Ammon's horn (tissue), 1 donor: ENCODE data around the gene TNXB.

Experiments
- DNase-seq: peaks from one replicate; pipeline ENCODE4 v3.0.0-alpha.2; 2016; ENCODE audit warnings: low spot score

The TNXB gene, protein sequence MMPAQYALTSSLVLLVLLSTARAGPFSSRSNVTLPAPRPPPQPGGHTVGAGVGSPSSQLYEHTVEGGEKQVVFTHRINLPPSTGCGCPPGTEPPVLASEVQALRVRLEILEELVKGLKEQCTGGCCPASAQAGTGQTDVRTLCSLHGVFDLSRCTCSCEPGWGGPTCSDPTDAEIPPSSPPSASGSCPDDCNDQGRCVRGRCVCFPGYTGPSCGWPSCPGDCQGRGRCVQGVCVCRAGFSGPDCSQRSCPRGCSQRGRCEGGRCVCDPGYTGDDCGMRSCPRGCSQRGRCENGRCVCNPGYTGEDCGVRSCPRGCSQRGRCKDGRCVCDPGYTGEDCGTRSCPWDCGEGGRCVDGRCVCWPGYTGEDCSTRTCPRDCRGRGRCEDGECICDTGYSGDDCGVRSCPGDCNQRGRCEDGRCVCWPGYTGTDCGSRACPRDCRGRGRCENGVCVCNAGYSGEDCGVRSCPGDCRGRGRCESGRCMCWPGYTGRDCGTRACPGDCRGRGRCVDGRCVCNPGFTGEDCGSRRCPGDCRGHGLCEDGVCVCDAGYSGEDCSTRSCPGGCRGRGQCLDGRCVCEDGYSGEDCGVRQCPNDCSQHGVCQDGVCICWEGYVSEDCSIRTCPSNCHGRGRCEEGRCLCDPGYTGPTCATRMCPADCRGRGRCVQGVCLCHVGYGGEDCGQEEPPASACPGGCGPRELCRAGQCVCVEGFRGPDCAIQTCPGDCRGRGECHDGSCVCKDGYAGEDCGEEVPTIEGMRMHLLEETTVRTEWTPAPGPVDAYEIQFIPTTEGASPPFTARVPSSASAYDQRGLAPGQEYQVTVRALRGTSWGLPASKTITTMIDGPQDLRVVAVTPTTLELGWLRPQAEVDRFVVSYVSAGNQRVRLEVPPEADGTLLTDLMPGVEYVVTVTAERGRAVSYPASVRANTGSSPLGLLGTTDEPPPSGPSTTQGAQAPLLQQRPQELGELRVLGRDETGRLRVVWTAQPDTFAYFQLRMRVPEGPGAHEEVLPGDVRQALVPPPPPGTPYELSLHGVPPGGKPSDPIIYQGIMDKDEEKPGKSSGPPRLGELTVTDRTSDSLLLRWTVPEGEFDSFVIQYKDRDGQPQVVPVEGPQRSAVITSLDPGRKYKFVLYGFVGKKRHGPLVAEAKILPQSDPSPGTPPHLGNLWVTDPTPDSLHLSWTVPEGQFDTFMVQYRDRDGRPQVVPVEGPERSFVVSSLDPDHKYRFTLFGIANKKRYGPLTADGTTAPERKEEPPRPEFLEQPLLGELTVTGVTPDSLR (N-terminal part only)

GRCh38 chr6:32109114-32109764 lies at the start of gene TNXB:
Gene TNXB (minus strand): TSS chr6:32109338. CDS start chr6:32098198, 11,140 bp downstream.
- DNase-seq: no peak

DNA sequence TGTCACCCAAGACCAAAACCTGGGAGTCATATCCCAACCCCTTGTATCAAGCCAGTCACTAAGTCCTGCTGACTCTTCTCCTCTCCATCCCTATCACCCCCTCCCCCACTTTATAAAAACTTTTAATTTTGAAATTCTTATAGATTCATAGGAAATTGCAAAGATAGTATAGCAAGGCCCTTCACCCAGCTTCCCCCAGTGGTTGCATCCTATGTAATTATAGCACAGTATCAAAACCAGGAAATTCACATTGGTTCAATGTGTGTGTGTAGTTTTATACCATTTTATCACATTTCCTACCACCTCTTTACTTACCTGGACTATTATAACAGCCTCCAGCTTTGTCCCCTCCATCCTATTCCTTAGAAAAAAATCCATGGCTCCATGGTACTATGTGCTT lies 48.9 kb upstream of the TNXB start:
- DNase-seq: no peak

DNA sequence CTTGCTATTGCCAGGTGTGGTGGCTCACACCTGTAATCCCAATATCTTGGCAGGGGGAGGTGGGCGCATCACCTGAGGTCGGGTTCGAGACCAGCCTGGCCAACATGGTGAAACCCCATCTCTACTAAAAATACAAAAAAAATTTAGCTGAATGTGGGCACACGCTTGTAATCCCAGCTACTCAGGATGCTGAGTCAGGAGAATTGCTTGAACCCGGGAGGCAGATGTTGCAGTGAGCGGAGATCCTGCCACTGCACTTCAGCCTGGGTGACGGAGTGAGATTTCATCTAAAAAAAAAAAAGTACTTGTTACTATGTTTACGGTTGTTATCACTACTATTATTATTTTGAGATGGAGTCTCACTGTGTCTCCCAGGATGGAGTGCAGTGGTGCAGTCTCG lies 47.8 kb upstream of the TNXB start:
- DNase-seq: no peak

DNA sequence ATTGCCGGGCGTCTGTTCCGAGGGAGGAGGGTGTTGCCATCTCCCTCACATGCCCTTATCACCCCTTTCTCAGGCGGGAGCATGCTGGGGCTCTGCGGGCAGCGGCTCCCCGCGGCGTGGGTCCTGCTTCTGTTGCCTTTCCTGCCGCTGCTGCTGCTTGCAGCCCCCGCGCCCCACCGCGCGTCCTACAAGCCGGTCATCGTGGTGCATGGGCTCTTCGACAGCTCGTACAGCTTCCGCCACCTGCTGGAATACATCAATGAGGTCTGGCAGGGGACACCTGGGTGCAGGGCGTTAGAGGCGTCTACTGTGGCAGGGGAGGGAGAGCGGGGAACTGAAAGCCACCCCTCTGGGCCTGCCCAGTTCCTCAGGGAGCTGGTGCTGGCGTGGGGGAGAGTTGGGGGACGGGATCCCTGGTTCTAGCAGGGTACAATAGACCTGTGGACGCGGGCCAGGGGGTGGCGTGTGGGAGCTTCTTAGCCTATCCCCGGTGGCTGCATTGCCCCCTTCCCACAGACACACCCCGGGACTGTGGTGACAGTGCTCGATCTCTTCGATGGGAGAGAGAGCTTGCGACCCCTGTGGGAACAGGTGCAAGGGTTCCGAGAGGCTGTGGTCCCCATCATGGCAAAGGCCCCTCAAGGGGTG lies 45.5 kb upstream of the TNXB start:
- peak; percentile 70 for DNase-seq

DNA sequence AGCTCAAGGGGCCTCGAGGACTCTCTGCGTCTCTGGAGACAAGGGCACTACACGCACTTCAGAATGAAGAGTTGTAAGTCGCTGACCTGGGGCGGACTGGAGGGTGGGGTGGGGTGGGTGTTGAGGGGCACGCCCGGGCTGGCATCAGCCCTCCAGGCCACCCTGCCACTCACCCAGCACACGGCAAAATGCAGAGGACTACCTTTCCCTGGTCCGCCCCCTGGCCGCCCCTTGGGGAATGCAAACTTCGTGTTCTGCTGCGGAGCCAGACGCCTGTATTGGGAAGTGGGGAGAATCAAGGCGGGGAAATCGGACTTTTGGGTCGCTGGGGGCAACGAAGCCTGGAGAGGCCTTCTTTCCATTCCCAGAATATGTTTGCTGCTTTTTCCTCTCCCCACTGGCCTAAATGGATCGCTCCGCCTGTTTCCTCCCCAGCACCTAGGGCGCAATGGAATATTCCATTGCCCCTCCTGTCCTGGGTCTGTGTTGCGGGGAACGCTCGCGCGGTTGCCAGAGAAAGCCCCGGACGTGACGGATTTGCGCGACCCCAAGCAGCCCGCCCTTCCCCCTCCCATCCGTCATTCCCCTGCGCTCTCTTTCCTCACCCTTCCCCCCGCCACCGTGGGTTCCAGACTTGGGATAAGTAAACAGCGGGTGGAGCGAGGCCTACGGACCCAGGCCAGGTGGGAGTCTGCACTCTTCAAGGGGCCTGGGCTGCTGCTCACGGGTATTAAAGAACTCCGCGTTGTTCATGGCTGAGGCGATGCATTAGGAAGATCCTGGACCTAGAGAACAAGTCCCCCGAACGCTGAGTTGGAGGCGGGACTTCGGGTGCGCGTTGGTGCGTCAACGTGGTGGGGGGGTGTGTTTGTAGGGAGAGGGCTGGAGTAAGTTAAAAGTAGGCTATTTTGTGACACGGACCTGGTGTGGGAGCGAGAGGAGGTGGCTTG lies 44.7 kb upstream of the TNXB start, which contains the start of gene PPT2:
Gene PPT2 (plus strand): TSS at position 578 of the 950 bp plus-strand sequence. CDS start 454 bp downstream, outside the sequence.
- peak; percentile 95 for DNase-seq

- DNase-seq: no peak
Observed at GRCh38 chr6:32152769-32153563, 43.8 kb upstream of the TNXB start.

DNA sequence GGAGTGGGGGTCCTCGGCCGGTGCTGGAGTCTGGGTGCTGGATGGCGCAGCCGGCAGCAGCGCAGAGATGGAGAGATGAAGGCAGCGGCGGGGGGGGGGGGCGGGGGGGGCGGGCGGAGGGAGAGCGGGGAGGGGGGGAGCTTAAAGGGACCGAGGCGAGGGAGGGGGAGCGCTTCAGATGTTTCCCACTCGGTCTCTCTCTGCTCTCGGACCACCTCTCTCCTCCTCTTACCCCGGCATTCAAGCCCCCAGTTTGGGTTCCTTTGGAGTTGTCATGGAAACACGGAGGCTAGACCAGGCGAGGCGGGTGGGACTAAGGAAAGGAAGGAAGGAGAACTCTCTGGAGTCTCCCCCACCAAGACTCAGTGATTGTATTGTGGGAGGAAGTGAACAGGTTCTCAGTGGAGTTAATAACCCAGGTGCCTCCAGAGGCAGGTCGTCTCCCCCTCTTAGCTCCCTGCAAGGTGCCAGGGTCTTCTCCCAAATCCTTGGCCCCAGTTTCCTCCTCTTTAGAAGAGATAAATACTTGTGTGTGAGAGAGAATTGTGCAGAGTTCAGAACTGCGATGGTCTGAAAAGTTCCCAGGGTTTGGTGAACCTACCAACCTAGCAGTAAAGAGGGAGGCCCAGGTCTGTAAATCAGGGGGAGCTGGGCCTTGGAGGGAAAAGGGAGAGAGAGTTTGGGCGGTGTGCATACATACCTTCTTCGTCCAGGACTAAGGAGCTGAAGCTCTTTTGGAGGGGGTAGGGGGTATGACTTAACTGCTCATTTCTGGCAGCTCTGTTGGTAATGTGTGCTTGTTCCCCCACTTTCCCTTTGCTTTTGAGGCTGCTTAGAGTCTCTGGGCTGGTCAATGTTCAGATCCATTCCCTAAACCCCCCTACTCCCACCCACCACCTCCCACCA lies 43.0 kb upstream of the TNXB start, which contains the start of gene PRRT1:
Gene PRRT1 (minus strand): TSS at position 77 of the 906 bp plus-strand sequence. CDS start 112 bp downstream, outside the sequence.
- peak; percentile 52 for DNase-seq

GRCh38 chr6:32151181-32151862 lies 42.2 kb upstream of the TNXB start:
- DNase-seq: no peak

DNA sequence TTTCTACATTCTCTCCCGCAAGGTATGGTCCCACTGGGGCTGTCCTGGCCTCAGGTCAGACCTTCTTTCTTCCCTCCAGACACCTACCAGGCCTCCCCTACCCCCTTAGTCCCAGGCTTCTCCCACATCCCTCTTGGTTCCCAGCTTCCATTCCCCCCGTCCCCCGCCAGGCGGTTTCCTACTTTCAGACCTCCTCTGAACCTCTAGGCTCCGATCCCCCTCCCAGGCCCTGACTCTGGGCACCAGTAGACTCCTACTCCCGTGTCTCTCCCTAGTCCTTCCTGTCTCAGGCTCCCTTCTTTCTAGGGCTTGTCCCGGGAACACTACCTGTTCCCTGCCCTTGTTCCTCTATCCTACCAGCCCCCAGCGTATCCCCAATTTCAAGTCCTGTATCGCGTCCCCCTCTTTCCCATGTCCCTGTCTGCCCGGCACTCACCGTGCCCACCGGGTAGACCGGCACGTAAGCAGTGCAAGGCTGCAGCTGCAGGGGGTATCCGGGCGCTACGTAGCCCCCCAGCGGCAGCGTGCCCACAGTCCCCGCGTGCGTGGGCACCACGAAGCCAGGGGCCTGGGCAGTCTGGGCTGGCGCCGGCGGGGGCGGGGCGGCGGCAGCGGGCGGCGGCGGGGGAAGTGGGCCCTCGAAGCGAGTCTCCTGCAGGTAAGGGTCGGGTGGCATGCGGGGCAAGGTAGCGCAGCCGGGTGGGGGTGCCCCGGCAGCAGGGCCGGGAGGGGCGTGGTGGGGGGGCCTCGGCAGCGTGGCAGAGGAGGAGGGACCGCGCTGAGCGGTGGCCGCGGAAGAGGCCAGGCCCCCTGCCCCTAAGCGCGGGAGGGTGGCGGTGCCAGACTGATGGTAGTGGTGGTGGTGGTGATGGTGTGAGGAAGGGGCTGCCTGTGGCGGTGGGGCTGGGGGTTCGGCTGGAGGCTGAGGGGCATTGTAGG lies 41.1 kb upstream of the TNXB start:
- no peak for DNase-seq

- DNase-seq: no peak
Observed at GRCh38 chr6:32149092-32149755, 40.1 kb upstream of the TNXB start.

DNA sequence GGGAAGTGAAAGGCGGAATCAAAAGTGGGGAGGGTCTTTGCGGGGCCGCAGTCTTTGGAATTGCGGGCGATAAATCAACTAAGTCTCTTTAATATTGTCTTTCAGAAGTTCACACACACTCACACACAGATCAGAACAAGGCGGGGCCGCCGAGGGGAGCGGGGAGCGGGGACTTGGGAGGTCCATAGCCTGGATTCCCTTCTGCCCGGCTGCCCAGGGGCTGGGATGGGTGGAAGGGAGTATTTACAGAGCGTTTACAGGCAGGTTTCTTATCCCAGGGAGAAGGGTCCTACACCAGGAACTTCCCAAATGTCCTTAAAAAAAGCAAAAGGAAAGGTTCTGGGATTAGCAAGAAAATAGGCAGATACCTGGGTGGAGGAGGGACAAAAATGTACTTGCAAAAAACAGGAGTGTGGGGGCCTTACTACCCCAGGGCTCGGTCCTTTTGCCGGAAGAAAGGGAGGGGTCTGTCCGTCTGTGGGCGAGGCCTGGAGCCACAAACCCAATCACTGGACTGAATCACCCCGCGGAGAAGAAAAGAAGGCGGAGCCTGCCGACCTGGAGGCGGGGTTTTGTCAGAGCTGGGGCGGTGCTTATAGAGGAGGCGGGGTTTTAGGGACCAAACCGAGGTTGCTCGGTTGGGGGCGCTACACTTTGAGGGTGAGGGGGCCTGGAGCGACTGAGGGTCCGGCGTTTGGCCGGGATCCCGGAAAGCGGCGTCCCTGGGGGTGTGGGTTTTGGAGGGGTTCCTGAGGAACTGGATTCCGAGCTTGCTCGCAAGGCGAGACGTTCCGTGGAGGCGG lies 39.4 kb upstream of the TNXB start:
- peak; percentile 41 for DNase-seq

DNA sequence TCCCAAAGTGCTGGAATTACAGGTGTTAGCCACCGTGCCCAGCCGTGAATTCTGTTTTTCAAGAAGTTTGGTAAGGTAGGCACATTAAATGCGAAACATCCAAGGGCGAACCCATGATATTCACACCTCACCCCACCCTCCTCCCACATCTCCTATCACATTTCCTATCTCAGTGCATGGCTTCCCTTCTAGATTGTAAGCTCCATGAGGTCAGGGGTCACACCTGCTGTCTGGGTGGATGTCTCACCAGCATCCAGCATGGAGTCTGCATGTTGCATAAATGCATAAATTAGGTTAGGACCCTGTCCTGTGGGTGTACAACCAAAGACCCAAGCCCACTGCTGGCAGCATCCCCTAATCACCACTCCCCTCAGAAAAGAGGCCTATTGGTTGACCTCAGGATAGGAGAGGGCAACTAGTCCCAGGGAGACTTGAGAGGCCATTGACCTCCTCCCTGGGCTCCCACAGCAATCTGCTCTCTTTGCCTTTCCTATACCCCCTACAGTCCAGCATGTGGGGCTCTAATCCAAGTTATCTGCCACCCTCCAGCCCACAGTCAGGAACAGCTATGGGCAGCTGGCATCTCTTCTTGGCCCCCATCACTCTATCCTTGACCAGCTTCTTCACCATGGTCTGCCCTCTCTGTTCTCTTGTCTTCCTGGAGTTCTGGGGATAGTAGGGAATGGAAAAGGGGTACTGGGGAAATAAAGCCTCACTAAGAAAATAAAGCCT lies 38.4 kb upstream of the TNXB start:
- no peak for DNase-seq

DNA sequence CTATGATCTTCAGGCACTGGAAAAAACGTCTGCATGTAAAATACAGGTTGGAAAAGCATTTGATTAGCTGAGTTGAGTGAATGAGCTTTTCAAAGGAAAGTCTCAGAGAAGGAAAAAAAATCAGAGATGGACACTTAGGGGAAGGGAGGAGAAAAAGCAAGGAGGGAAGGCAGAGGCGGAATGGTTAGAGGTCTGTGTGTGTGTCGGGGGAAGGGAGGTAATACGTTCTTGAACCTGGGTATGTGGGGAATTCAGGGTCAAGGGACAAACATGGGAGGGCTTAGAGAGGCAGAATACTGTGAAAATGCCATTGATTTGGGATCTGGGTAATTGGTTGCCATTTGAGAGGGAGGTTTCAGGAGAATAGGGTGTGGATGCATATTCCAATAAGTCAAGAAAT lies 37.5 kb upstream of the TNXB start:
- DNase-seq: no peak

- no peak for DNase-seq
Observed at GRCh38 chr6:32146287-32146686, 37.1 kb upstream of the TNXB start.
